ENCODE data around the gene GTF3A. TPM values are rescaled to one million over a fixed set of nuclear protein-coding genes. Genes with fewer than 3 reads are reported as not detected.

The GTF3A gene
- total RNA-seq, 2 experiments from 2014 or later, result 242 to 251 TPM

- H4K20me1 ChIP-seq (ENCODE audit: insufficient read depth, low read length), result peaks cover 24% of the 10 kb centered on the region
- DNase-seq (ENCODE audit: low spot score), result no peak
- TF ChIP-seq, protein P1, sequence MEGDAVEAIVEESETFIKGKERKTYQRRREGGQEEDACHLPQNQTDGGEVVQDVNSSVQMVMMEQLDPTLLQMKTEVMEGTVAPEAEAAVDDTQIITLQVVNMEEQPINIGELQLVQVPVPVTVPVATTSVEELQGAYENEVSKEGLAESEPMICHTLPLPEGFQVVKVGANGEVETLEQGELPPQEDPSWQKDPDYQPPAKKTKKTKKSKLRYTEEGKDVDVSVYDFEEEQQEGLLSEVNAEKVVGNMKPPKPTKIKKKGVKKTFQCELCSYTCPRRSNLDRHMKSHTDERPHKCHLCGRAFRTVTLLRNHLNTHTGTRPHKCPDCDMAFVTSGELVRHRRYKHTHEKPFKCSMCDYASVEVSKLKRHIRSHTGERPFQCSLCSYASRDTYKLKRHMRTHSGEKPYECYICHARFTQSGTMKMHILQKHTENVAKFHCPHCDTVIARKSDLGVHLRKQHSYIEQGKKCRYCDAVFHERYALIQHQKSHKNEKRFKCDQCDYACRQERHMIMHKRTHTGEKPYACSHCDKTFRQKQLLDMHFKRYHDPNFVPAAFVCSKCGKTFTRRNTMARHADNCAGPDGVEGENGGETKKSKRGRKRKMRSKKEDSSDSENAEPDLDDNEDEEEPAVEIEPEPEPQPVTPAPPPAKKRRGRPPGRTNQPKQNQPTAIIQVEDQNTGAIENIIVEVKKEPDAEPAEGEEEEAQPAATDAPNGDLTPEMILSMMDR (conservative IDR thresholded peaks at IDR 0.05; ENCODE audit: low read length), result no peak
- TF ChIP-seq EZH2phosphoT487 (IDR thresholded peaks at IDR 0.05; ENCODE audit: borderline replicate concordance, low read depth, low read length), result no peak
- peak overlapping the region; percentile 97 for H3K4me2 ChIP-seq (ENCODE audit: low read length)
- H3K4me3 ChIP-seq (ENCODE audit: low read depth, low read length, poor library complexity, severe bottlenecking), result peak overlapping the region; percentile 94
- H3K9me3 ChIP-seq (ENCODE audit: low read length), result no peaks in the 10 kb centered on the region
- no peak overlapping the region for H2AFZ ChIP-seq (ENCODE audit: low read length)
- H3K9me2 ChIP-seq (ENCODE audit: insufficient read depth, low read length), result no peaks in the 10 kb centered on the region
- ChIA-PET CTCF (ENCODE audit: unreplicated experiment) (interaction anchor here (1.0 kb wide), 2 partner anchors 18 to 23 kb away, joined by 3 to 4 read pairs; no protein-coding TSS in a partner anchor), POLR2A (interaction anchor here (0.6 to 5.6 kb wide), 5 partner anchors 8 to 854 kb away, joined by 3 to 38 read pairs (median 3); partner anchors contain the start of gene MTIF3)
- intact Hi-C loops (cut with micrococcal nuclease; ENCODE audit: unreplicated experiment), result loop anchor here (5.0 kb wide), 2 partner anchors 55 to 195 kb away; partner anchors contain the start of genes LNX2 and POLR1D
- peaks cover 25% of the 10 kb centered on the region for H3K4me1 ChIP-seq (ENCODE audit: insufficient read depth, low read length, poor library complexity, severe bottlenecking)
- no peak overlapping the region for H3K27ac ChIP-seq (ENCODE audit: low read depth, low read length, poor library complexity, severe bottlenecking)
- peaks cover 68% of the 10 kb centered on the region for H3K36me3 ChIP-seq (ENCODE audit: insufficient read depth, low read length)
- no TSS peak for BruUV-seq (replicated peaks)
- H3K79me2 ChIP-seq (ENCODE audit: insufficient read depth, low read depth, low read length), result peaks cover 65% of the 10 kb centered on the region
These were observed 3.2 kb downstream of the GTF3A start for GRCh38 chr13:27427641-27428040.

GRCh38 chr13:27428160-27428559, 3.7 kb downstream of the GTF3A start:
- no TSS peak for BruUV-seq (replicated peaks)
- TF ChIP-seq EZH2phosphoT487 (IDR thresholded peaks at IDR 0.05; ENCODE audit: borderline replicate concordance, low read depth, low read length), result no peak
- ChIA-PET POLR2A (interaction anchor here (0.6 to 5.6 kb wide), 5 partner anchors 8 to 854 kb away, joined by 3 to 38 read pairs (median 3); partner anchors contain the start of gene MTIF3), CTCF (ENCODE audit: unreplicated experiment) (interaction anchor here (1.0 kb wide), 2 partner anchors 17 to 23 kb away, joined by 3 to 4 read pairs; no protein-coding TSS in a partner anchor)
- Histone ChIP-seq H3K4me1 (ENCODE audit: insufficient read depth, low read length, poor library complexity, severe bottlenecking) (peaks cover 25% of the 10 kb centered on the region), H3K4me3 (ENCODE audit: low read depth, low read length, poor library complexity, severe bottlenecking) (no peak overlapping the region), H3K4me2 (ENCODE audit: low read length) (no peak overlapping the region), H4K20me1 (ENCODE audit: insufficient read depth, low read length) (peaks cover 24% of the 10 kb centered on the region), H3K36me3 (ENCODE audit: insufficient read depth, low read length) (peaks cover 73% of the 10 kb centered on the region), H3K27ac (ENCODE audit: low read depth, low read length, poor library complexity, severe bottlenecking) (no peak overlapping the region), H3K79me2 (ENCODE audit: insufficient read depth, low read depth, low read length) (peaks cover 67% of the 10 kb centered on the region), H3K9me3 (ENCODE audit: low read length) (no peaks in the 10 kb centered on the region), H2AFZ (ENCODE audit: low read length) (no peak overlapping the region), H3K9me2 (ENCODE audit: insufficient read depth, low read length) (no peaks in the 10 kb centered on the region)
- intact Hi-C loops (cut with micrococcal nuclease; ENCODE audit: unreplicated experiment), result loop anchor here (5.0 kb wide), 2 partner anchors 56 to 194 kb away; partner anchors contain the start of genes LNX2 and POLR1D
- DNase-seq (ENCODE audit: low spot score), result no peak

DNA sequence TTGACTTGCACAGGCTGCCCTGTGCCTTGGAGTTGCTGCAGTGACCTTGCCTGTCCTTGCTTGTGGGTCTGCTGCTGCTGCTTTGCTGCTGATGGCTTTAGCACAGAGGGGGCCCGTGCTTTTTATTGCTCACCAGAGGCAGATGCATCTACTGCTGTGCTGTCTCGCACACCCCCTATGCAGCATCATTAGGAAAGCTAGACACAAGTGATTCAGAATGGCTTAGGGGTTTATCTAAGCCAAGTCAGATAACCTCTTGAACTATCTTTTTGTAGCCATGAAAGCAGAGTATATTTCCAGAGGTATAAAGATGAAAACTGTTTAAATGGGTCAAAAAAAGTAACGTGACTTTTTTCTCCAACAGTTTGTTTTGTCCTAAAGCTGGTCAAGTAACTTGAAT, 7.8 kb downstream of the GTF3A start:
- Histone ChIP-seq H3K4me1 (ENCODE audit: insufficient read depth, low read length, poor library complexity, severe bottlenecking) (peaks cover 6% of the 10 kb centered on the region), H4K20me1 (ENCODE audit: insufficient read depth, low read length) (peaks cover 11% of the 10 kb centered on the region), H3K4me3 (ENCODE audit: low read depth, low read length, poor library complexity, severe bottlenecking) (no peak overlapping the region), H2AFZ (ENCODE audit: low read length) (no peak overlapping the region), H3K27ac (ENCODE audit: low read depth, low read length, poor library complexity, severe bottlenecking) (no peak overlapping the region), H3K4me2 (ENCODE audit: low read length) (no peak overlapping the region), H3K9me2 (ENCODE audit: insufficient read depth, low read length) (no peaks in the 10 kb centered on the region), H3K9me3 (ENCODE audit: low read length) (no peaks in the 10 kb centered on the region), H3K36me3 (ENCODE audit: insufficient read depth, low read length) (peaks cover 99% of the 10 kb centered on the region), H3K79me2 (ENCODE audit: insufficient read depth, low read depth, low read length) (peaks cover 44% of the 10 kb centered on the region)
- intact Hi-C loops (cut with micrococcal nuclease; ENCODE audit: unreplicated experiment), result no loop called here
- BruUV-seq (replicated peaks), result no TSS peak
- TF ChIP-seq, protein P1 (conservative IDR thresholded peaks at IDR 0.05; ENCODE audit: low read length), result no peak
- POLR2A ChIA-PET, result no interaction called here
- CTCF ChIA-PET (ENCODE audit: unreplicated experiment), result no interaction called here
- DNase-seq (ENCODE audit: low spot score), result no peak
